Ascending aorta (tissue), 2 donors: ENCODE measurements around the gene PRELID1. TPM values are rescaled to one million over a fixed set of nuclear protein-coding genes. Genes with fewer than 3 reads are reported as not detected.

Experiments used
- DNase-seq, 2 donors: peaks; one replicate each; pipeline ENCODE4 v3.0.0-alpha.2; 2019; ENCODE audit warnings: low spot score in 2 of 2
- H3K27ac ChIP-seq, 2 donors: fragments of 200-600 bp; sonication (generic); one replicate each; pipeline ENCODE4 v1.5.1; 2016 to 2017; ENCODE audit warnings: mild to moderate bottlenecking in 1 of 2
- H3K27me3 ChIP-seq: fragments of 200-600 bp; sonication (generic); one replicate; pipeline ENCODE4 v1.5.1; 2017
- H3K36me3 ChIP-seq, 2 donors: fragments of 200-600 bp; sonication (generic); one replicate each; pipeline ENCODE4 v1.5.1; 2016
- H3K4me1 ChIP-seq, 2 donors: fragments of 200-600 bp; sonication (generic); one replicate each; pipeline ENCODE4 v1.5.1; 2016 to 2017; ENCODE audit warnings: mild to moderate bottlenecking in 1 of 2
- H3K4me3 ChIP-seq, 2 donors: fragments of 200-600 bp; sonication (generic); one replicate each; pipeline ENCODE4 v1.5.1; 2016 to 2017; ENCODE audit warnings: mild to moderate bottlenecking in 1 of 2
- H3K9me3 ChIP-seq, 2 donors: fragments of 200-600 bp; sonication (generic); one replicate each; pipeline ENCODE4 v1.5.1; 2016
- intact Hi-C: fragments of 100-400 bp; cut with DNase I; formaldehyde crosslinking; loops from one replicate; pipeline ENCODE4 v1.15.1; 2023
- total RNA-seq: library from RNA; depleted of rRNA; stranded (reverse); fragments of >200 nt; gene quantifications from one replicate; pipeline ENCODE4 v1.1.0, GENCODE V29; 2016
- TF ChIP-seq, protein P1 (sequence below), 3 experiments: fragments of 200-600 bp in 2 of 3; fragments of 450-650 bp in 1 of 3; sonication (generic) in 2 of 3; IDR thresholded peaks; one replicate each; pipeline ENCODE4 v1.5.1; 2016 to 2019; ENCODE audit warnings: antibody characterized with exemption in 3 of 3, mild to moderate bottlenecking in 1 of 3, moderate library complexity in 1 of 3

Gene PRELID1
- total RNA-seq, 1 donor from 2014 or later, result 376 TPM

DNA sequence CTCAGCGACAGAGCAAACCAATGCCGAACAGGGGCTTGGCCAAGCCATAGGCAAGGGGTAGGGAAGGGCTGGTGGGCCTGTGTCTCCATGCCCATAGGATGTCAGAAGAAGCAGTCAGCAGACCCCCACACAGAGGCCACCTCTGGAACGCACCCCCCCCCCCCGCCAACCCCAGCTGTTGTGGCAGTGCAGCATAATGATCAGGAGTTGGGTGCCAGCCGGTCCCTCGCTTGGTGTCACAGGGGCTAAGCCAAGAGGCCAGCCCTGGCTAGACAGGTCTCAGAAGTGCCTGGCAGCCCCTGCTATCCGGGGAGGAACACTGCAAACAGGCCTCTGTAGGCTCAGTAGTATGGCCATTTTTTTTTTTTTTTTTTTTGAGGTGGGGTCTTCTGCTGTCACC is 11.8 kb downstream of the PRELID1 start:
- DNase-seq, result no peak
- TF ChIP-seq, protein P1, sequence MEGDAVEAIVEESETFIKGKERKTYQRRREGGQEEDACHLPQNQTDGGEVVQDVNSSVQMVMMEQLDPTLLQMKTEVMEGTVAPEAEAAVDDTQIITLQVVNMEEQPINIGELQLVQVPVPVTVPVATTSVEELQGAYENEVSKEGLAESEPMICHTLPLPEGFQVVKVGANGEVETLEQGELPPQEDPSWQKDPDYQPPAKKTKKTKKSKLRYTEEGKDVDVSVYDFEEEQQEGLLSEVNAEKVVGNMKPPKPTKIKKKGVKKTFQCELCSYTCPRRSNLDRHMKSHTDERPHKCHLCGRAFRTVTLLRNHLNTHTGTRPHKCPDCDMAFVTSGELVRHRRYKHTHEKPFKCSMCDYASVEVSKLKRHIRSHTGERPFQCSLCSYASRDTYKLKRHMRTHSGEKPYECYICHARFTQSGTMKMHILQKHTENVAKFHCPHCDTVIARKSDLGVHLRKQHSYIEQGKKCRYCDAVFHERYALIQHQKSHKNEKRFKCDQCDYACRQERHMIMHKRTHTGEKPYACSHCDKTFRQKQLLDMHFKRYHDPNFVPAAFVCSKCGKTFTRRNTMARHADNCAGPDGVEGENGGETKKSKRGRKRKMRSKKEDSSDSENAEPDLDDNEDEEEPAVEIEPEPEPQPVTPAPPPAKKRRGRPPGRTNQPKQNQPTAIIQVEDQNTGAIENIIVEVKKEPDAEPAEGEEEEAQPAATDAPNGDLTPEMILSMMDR (IDR thresholded peaks at IDR 0.05), result no peak
- intact Hi-C loops, result no loop called here
- Histone ChIP-seq H3K4me1 (peaks cover 12 to 18% of the 10 kb centered on the region in 2 donors), H3K36me3 (peaks cover 3 to 4% of the 10 kb centered on the region in 2 donors), H3K27me3 (no peaks in the 10 kb centered on the region), H3K27ac (no peak overlapping the region), H3K9me3 (no peaks in the 10 kb centered on the region), H3K4me3 (no peak overlapping the region)

DNA sequence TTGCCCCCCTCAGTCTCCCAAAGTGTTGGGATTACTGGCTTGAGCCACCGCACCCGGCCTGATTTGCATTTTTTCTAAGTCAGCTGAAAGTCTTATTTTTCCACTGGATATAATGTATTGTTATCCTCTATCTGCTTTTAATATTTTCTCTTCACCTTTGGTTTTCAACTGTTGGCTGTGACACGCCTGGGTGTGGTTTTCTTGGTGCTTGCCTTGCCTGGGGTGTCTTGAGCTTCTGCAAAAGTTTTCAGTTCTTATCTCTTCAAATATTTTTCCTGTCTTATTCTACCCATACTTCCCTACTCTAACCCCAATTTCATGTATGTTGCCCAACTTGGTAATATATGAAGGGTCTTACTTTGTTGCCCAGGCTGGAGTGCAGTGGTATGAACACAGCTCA is 12.4 kb downstream of the PRELID1 start:
- no peak overlapping the region for H3K4me3 ChIP-seq
- intact Hi-C loops, result no loop called here
- H3K36me3 ChIP-seq, result peaks cover 3 to 4% of the 10 kb centered on the region in 2 donors
- DNase-seq, result no peak
- peaks cover 12 to 17% of the 10 kb centered on the region in 2 donors for H3K4me1 ChIP-seq
- no peaks in the 10 kb centered on the region for H3K27me3 ChIP-seq
- H3K9me3 ChIP-seq, result no peaks in the 10 kb centered on the region
- TF ChIP-seq, protein P1 (IDR thresholded peaks at IDR 0.05), result no peak
- no peak overlapping the region for H3K27ac ChIP-seq

- Histone ChIP-seq H3K9me3 (no peaks in the 10 kb centered on the region), H3K4me3 (no peak overlapping the region), H3K36me3 (peaks cover 3 to 4% of the 10 kb centered on the region in 2 donors), H3K27me3 (no peaks in the 10 kb centered on the region), H3K4me1 (no peaks in the 10 kb centered on the region), H3K27ac (no peak overlapping the region)
- peak in 1 of 2 donors; percentile 84 for DNase-seq
- intact Hi-C loops, result no loop called here
- TF ChIP-seq, protein P1 (IDR thresholded peaks at IDR 0.05), result peak; percentile 69 to 80 (median 76)
These were observed 14.4 kb downstream of the PRELID1 start for GRCh38 chr5:177317959-177318377.

DNA sequence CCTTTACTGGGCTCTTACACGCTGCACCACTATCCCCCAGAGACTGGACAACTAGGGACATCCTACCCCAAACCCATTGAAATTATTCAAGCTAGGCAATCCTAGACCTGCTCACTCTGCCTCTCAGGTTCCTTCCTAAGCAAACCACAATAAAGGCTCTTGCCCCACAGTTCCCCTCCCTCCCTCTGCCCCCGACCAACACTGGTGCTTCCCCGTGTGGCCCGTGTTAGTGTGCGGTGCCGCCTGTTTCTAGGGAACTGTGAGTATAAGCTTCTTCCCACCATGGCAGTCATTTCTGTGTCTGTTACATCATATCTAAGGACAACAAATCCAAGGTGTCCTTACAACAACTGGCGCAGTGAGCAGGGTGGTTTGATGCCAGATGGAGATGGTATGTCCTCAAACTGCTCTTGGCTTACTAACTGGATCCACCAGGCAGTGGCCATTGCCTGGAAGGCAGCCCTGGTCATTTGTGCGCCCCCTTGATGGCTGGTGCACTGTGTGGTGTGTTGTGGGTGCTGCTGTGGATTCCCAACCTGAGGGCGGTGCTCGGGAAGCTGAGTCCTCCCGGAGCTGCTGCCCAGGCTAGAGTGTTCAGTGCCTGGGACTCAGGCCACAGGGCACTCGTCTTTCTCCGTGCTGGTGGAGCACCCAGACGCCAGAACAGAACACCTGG is 16.5 kb downstream of the PRELID1 start:
- Histone ChIP-seq H3K27me3 (no peaks in the 10 kb centered on the region), H3K4me1 (no peaks in the 10 kb centered on the region), H3K36me3 (peaks cover 3 to 4% of the 10 kb centered on the region in 2 donors), H3K9me3 (no peaks in the 10 kb centered on the region), H3K27ac (no peak overlapping the region), H3K4me3 (no peak overlapping the region)
- TF ChIP-seq, protein P1 (IDR thresholded peaks at IDR 0.05), result no peak
- no peak for DNase-seq
- intact Hi-C loops, result no loop called here

GRCh38 chr5:177320879-177321278 is 17.3 kb downstream of the PRELID1 start:
- Histone ChIP-seq H3K4me1 (no peaks in the 10 kb centered on the region), H3K27ac (no peak overlapping the region), H3K36me3 (peaks cover 3 to 4% of the 10 kb centered on the region in 2 donors), H3K9me3 (no peaks in the 10 kb centered on the region), H3K4me3 (no peak overlapping the region), H3K27me3 (no peaks in the 10 kb centered on the region)
- no peak for DNase-seq
- intact Hi-C loops, result no loop called here
- TF ChIP-seq, protein P1 (IDR thresholded peaks at IDR 0.05), result no peak
